Right lobe of liver (tissue), 4 donors: ENCODE measurements around the gene HLA-E.

ENCODE experiments used
- CTCF ChIP-seq, 4 donors: fragments of 200-600 bp in 3 of 4; fragments of 450-650 bp in 1 of 4; IDR thresholded peaks; one replicate each; pipeline versions ENCODE4 v1.5.1 to v1.8.0; 2016 to 2022; ENCODE audit warnings: antibody characterized with exemption in 4 of 4, mild to moderate bottlenecking in 2 of 4
- POLR2A ChIP-seq: fragments of 450-650 bp; IDR thresholded peaks from one replicate; pipeline ENCODE4 v1.6.1; 2017; ENCODE audit warnings: antibody characterized with exemption, mild to moderate bottlenecking
- donor health status: DM: no; HTN: no; CAD: no.
- donor health status: DM: no; HTN: no; CAD: no.
- donor health status: DM: no; HTN: yes; CAD: no.

- TF ChIP-seq CTCF (IDR thresholded peaks at IDR 0.05): no peak
- TF ChIP-seq POLR2A: no peak
Observed at GRCh38 chr6:30513451-30513850, 24.1 kb downstream of the HLA-E start.
